ENCODE data around the gene RABL3.
"Not testable (repeated sequence)": the region's sequence is repeated elsewhere in the genome, so short reads cannot be mapped to it uniquely, and the experiment has no call there.

The RABL3 gene

GRCh38 chr3:120764206-120764605 is 21.9 kb upstream of the RABL3 start:
- no peak for DNase-seq (ENCODE audit: low read depth)
- no peak for TF ChIP-seq CTCF (conservative IDR thresholded peaks at IDR 0.05; ENCODE audit: control insufficient read depth, insufficient read depth, low read depth, low read length)
- H3K4me3 ChIP-seq (ENCODE audit: control insufficient read depth, low read depth, low read length): no peak overlapping the region

GRCh38 chr3:120763601-120764000 is 21.3 kb upstream of the RABL3 start:
- no peak for TF ChIP-seq CTCF (conservative IDR thresholded peaks at IDR 0.05; ENCODE audit: control insufficient read depth, insufficient read depth, low read depth, low read length)
- DNase-seq (ENCODE audit: low read depth): no peak
- no peak overlapping the region for H3K4me3 ChIP-seq (ENCODE audit: control insufficient read depth, low read depth, low read length)

GRCh38 chr3:120762615-120763014 is 20.3 kb upstream of the RABL3 start:
- DNase-seq (ENCODE audit: low read depth): no peak
- no peak for TF ChIP-seq CTCF (conservative IDR thresholded peaks at IDR 0.05; ENCODE audit: control insufficient read depth, insufficient read depth, low read depth, low read length)
- H3K4me3 ChIP-seq (ENCODE audit: control insufficient read depth, low read depth, low read length): no peak overlapping the region

GRCh38 chr3:120758551-120758950 is 16.2 kb upstream of the RABL3 start:
- H3K4me3 ChIP-seq (ENCODE audit: control insufficient read depth, low read depth, low read length): not testable (repeated sequence)

GRCh38 chr3:120756061-120756460 is 13.7 kb upstream of the RABL3 start:
- no peak overlapping the region for H3K4me3 ChIP-seq (ENCODE audit: control insufficient read depth, low read depth, low read length)
- TF ChIP-seq CTCF (conservative IDR thresholded peaks at IDR 0.05; ENCODE audit: control insufficient read depth, insufficient read depth, low read depth, low read length): no peak
- DNase-seq (ENCODE audit: low read depth): no peak

More at GRCh38 chr3:120758551-120758950, 16.2 kb upstream of the RABL3 start:
- not testable (repeated sequence) for DNase-seq (ENCODE audit: low read depth)

GRCh38 chr3:120753810-120754209 is 11.5 kb upstream of the RABL3 start:
- DNase-seq (ENCODE audit: low read depth): peak; percentile 21
- H3K4me3 ChIP-seq (ENCODE audit: control insufficient read depth, low read depth, low read length): no peak overlapping the region
- TF ChIP-seq CTCF (conservative IDR thresholded peaks at IDR 0.05; ENCODE audit: control insufficient read depth, insufficient read depth, low read depth, low read length): no peak

GRCh38 chr3:120752865-120753264 is 10.5 kb upstream of the RABL3 start:
- no peak for TF ChIP-seq CTCF (conservative IDR thresholded peaks at IDR 0.05; ENCODE audit: control insufficient read depth, insufficient read depth, low read depth, low read length)
- H3K4me3 ChIP-seq (ENCODE audit: control insufficient read depth, low read depth, low read length): no peak overlapping the region
- DNase-seq (ENCODE audit: low read depth): no peak

Data from fibroblast of mammary gland (primary cell).